NCI-H2107 treated with DMSO at 0.1 percent for 48 hours (cell line): ENCODE data around the gene QDPR.
"Not testable (repeated sequence)": the region's sequence is repeated elsewhere in the genome, so short reads cannot be mapped to it uniquely, and the experiment has no call there.

Source experiments
- DNase-seq: peaks from one replicate; lab custom pipeline; 2025; ENCODE audit not compliant: unreplicated experiment; lab: John Stamatoyannopoulos, UW

Gene QDPR

DNA sequence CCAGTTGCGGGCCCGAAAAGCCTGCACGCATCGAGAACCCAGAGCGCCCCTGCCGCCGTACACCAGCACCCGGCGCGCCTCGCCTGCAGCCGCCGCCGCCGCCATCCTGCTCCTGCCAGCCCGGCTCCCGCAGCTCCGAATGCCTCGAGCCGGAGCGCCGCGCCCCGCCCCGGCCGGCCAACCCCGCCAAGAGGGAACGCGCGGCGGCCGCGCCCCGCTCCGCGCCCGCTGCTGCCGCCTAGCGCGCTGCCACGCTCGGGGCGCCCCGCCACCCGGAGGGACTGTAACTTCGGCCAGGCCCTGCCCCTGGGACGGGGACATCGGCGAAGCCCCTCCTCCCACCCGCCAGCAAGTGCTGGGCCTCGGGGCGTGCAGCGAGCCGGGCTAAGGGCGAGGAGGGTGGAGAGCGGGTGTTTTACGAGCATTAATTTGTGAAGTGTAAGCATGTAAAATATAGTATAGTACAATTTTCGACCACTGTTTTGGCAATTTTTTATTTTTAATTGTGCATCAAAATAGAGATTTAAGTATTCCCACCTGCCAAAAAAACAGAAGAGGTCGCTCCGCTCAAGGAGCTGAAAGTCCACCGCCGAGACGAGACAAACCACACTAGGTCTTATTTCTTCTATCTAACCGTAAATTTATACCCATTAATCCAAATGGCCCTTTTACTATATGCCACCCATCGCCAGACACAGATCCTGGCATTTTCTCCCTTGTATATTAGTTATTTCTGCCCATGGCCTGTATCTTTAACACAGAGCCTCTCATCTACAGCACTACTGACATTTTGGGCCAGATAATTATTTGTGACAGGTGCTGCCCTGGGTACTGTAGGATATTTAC lies at the start of gene QDPR:
Gene QDPR, minus strand, starts transcription at position 141 of the 846 bp plus-strand sequence. Its CDS starts 36 bp downstream, at position 105.
- DNase-seq: no peak

GRCh38 chr4:17561195-17561909 lies 49.5 kb upstream of the QDPR start:
- no peak for DNase-seq

GRCh38 chr4:17560065-17560673 lies 48.3 kb upstream of the QDPR start:
- DNase-seq: no peak

- DNase-seq: no peak
Measured at GRCh38 chr4:17559709-17560048, 47.8 kb upstream of the QDPR start.

- DNase-seq: no peak
Measured at GRCh38 chr4:17558941-17559708, 47.2 kb upstream of the QDPR start.

DNA sequence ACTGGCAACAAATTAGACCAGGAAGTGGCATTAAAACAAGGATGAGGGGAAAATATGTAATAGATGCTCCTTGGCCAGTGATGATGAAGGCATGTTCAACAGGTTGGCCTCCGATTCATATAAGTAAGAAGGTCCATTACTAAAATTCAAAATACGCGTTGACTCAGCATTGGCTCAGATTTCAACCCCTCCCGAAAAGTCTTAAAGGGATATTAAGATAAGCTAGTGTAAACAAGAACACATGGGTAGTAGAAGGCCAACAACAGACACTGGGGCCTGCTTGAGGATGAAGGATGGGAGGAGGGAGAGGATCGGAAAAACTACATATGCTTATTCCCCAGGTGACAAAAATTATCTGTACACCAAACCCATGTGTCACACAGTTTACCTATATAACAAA lies 46.0 kb upstream of the QDPR start:
- no peak for DNase-seq

DNA sequence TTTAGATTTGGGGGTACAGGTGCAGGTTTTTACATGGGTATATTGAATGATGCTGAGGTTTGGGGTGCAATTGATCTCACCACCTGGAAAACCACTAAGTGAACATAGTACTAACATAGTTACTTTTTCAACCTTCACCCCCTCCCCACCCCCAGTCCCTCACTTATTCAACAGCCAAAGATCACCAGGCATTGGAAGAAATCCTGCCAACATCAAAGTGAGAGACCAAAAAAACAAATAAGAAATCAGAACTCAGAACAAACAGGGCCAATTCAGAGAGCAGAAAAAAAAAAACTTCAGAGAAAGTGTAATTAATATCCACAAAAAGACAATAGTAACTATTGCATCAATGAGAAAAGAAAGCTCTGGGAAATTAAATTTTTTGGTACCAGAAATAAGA lies 44.6 kb upstream of the QDPR start:
- DNase-seq: no peak

- no peak for DNase-seq
Measured at GRCh38 chr4:17554568-17554967, 42.7 kb upstream of the QDPR start.

DNA sequence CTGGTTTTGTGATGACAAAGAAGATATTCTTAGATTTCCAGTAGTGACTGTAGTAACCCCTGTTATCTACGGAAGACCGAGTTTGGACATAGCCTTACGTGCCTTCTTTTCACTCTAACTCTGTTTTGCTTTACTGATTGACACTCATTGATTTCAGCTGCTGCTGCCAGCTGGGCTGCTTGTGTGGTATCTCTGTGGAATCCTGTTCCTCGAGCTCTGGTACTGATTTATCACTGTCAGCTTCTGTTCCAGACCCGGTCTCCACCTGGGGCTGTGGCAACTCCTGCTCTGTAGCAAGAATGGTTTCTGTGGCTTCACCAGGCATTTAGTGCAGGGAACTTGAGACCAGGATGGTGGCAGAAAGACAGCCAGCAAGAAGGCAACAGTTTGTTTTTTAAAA lies 40.5 kb upstream of the QDPR start:
- no peak for DNase-seq

- DNase-seq: no peak
Measured at GRCh38 chr4:17550549-17550948, 38.7 kb upstream of the QDPR start.

DNA sequence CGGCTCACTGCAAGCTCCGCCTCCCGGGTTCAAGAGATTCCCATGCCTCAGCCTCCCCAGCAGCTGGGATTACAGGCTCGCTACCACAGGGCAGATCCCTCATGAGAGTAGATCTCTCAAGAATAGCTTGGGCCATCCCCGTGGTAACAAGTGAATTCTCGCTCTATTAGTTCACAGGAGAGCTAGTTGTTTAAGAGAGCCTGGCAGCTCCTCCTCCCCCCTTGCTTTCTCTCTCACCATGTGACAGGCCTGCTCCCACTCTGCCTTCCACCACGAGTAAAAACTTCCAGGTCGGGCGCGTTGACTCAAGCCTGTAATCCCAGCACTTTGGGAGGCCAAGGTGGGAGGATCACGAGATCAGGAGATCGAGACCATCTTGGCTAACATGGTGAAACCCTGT lies 34.8 kb upstream of the QDPR start:
- DNase-seq: no peak

DNA sequence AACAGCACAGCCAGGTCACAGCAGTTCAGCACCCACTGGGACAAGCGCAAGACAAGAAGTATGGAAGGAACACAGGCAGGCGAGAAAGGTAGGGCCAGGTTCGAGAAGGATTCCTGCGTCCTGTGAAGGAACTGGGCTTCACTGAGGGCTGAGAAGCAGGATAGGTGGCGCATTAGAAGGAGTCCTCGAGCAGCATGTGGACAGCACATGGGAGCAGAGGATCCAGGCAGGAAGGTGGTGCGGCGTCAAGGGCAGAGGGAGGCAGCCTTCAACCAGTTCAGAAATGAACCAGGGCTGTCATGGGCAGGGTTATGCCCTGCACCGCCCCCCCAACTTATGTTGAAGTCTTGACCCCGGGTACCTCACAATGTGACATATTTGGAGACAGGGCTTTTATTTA lies 34.3 kb upstream of the QDPR start:
- DNase-seq: no peak

- DNase-seq: no peak
Measured at GRCh38 chr4:17545374-17546140, 33.7 kb upstream of the QDPR start.

DNA sequence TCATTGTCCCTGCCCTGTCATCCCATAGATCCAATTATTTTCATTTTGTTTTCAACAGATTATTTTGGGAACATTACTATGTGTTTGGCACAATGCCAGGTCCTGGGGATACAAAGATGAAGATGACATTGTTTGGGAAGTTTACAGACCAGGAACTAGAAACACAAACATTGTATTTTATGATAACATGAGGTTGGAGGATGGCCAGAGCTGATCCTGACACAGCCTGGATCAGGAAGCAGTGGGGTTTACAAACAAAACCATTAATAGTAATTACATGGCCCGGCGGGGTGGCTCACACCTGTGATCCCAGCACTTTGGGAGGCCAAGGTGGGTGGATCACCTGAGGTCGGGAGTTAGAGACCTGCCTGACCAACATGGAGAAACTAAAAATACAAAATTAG lies 32.9 kb upstream of the QDPR start:
- no peak for DNase-seq

DNA sequence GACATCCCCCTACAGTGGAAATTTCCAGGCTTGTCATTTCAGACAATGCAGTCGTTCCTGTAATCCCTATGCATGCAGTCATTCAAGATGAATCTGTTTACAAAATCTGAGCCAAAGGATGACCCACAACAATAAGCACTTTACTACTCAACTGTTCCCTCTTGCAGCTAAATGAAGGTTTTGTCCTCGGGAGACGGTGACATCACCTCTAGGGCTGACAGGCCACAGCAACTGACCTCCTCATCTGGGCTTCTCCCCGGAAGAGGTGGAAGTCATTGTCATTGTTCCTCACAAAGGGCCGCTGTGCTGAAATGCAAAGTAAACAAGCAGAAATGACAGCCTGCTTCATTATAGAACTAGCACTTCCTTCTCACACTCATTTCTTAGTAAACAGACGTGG lies 32.3 kb upstream of the QDPR start:
- no peak for DNase-seq

- not testable (repeated sequence) for DNase-seq
Measured at GRCh38 chr4:17537060-17537459, 25.2 kb upstream of the QDPR start.

- DNase-seq: no peak
Measured at GRCh38 chr4:17535906-17536305, 24.0 kb upstream of the QDPR start.

- DNase-seq: no peak
Measured at GRCh38 chr4:17535242-17535641, 23.4 kb upstream of the QDPR start.

DNA sequence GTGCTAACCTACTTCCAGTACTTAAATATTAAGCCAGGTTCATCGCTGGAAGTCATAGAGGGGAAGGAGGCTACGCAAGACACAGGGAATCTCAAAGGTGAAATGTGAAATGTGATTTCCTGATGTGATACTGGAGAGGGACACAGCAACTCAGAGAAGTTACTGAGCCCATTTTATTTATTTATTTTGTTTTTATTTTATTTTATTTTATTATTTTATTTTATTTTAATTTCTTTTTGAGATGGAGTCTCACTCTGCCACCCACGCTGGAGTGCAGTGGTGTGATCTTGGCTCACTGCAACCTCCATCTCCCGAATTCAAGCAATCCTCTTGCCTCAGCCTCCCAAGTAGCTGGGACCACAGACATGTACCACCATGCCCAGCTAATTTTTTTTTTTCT lies 22.8 kb upstream of the QDPR start:
- DNase-seq: no peak

DNA sequence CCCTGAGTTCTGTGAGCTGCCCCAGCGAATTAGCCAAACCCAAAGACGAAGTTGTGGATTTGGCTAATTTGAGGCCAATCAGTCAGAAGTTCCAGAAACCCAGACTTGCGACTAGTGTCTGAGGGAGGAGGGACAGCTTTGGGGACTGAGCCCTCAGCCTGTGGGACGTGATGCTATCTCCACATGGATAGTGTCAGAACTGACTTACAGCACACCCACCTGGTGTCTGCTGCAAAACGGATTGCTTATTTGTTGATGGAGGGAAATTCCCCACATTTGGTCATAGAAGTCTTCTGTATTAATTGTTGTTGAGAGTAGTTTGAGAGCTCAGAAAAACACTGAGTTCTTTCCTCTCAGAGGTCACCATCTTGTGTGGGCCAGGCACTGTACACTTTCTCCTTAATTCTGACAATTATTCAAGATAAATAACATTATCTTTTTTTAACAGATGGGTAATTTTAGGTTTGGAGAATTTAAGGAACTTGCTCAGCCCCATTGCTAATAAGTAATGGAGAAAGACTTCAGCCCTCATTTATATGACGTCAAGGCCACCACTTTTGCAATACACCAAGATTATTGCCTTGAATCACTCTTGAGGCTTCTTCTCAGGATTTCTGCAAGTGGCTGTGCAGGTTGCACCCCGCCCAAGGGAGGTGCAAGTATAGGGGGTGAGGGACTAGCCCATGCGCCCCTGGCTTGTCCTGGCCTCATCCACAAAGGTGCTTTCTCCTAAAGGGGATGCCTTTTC lies 19.8 kb upstream of the QDPR start:
- DNase-seq: no peak
